NCI-H2196 treated with DMSO at 0.1 percent for 48 hours (cell line): ENCODE data around the gene LEF1.
A peak's percentile ranks its signal among the peaks of the same experiment; 100 is the strongest.

Experiments
- DNase-seq: peaks from one replicate; lab custom pipeline; 2025; ENCODE audit not compliant: unreplicated experiment; lab: John Stamatoyannopoulos, UW

LEF1 gene

DNA sequence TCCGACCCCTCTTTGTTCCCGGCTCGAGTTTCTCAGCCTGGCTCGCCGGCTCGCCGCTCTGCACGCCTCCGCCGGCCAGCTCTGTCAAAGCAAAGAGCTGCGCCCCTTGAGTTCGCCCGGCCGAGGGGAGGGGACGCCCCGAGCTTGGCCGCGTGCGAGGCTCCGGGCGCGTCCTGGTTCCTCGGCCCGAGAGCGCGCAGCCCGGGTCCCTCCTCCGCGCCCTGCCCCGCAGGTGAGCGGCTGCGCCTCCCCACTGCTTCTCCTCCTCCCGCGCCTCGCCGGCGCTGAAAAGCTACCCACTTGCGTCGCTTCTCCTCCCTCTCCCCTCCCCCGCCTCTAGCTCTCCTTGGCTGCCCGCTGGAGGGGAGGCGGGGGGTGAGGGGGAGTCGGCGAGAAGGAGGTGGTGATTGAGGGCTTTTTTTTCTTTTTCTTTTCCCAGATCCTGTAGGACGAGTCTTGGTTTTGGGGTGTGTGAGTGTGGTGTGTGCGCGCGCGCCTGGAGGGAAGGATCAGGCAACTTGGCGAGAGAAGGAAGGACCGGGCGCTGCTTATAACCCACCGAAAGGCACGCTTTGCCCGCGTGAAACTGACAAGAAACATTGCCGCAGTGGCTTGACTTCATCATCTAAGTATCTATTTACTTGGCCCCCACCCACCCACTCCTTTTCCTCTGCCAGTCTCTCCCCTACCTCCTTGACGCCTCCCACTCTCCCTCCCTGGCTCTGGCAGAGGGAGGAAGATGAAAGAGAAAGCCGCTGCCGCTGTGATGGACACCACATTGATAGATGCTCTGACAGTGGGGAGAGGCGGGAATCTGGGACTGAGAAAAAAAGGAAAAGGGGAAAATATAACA lies at the start of gene LEF1:
LEF1 (minus strand) TSS at position 262 of the 853 bp plus-strand sequence. CDS start 1,165 bp downstream, outside the sequence.
- DNase-seq, result peak; percentile 13

DNA sequence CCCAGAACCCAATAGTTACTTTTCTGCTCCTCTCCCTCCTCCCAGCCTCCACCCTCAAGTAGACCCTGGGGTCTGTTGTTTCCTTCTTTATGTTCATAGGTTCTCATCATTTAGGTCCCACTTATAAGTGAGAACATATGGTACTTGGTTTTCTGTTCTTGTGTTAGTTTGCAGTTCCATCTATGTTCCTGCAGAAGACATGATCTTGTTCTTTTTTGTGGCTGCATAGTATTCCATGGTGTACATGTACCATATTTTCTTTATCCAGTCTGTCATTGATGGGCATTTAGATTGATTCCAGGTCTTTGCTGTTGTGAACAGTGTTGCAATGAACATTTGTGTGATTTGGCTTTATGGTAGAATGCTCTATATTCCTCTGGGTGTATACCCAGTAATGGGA lies 47.8 kb upstream of the LEF1 start:
- no peak for DNase-seq

DNA sequence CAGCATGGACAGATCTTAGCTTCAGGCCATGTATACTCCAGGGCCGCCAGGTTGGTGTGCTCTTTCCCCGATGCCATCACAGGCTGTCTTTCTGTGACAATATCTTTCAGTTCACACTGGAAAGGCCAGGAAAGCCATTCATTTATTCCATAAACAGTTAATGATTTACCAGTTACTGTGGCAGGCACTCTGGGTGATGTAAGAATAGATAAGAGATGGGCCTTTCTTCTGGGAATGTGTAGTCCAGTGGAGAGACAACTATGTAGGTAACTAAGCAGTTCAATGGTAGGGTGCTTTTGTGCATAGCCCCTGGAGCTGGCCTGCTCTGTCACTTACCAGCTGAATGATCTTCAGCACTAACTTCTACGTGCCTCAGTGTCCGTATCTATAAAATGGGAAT lies 46.3 kb upstream of the LEF1 start:
- DNase-seq, result no peak

DNA sequence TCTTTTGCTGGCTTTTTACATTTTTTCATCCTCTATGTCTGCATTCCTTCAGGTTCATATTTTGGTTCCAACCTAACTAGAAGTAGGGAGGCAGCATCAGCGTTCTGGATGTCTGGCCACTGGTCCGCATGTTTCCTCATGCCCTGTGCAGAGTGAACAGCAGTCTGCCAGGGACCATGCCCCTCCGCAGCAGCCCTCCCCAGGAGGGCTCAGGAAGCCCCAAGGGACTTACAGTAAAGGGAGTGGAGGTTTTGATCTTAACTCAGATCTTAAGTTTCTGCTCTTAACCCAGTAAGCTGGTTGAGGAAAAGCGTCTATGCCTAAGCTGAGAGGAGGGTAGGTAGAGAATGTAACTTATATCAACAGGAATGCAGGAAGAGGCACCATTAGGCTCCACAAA lies 45.0 kb upstream of the LEF1 start:
- DNase-seq, result no peak

DNA sequence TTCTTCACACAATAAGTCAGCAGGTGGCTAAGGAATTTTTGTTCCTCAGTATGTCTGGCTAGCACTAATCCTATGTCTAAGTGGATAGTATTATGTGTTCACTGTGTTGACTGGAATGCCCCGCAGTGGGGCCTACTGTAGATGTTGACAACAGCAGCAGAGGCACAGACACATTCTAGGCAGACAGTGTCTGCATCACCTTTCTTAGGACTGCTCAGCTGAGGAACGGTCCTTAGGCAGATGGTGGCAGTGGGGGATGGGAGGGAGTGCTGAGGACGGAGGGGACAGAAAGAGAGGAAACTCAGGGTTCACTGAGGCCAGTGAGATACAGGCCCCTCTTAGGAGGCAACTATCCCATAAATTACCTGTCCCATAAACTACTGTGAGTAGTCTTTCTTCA lies 44.6 kb upstream of the LEF1 start:
- no peak for DNase-seq

DNA sequence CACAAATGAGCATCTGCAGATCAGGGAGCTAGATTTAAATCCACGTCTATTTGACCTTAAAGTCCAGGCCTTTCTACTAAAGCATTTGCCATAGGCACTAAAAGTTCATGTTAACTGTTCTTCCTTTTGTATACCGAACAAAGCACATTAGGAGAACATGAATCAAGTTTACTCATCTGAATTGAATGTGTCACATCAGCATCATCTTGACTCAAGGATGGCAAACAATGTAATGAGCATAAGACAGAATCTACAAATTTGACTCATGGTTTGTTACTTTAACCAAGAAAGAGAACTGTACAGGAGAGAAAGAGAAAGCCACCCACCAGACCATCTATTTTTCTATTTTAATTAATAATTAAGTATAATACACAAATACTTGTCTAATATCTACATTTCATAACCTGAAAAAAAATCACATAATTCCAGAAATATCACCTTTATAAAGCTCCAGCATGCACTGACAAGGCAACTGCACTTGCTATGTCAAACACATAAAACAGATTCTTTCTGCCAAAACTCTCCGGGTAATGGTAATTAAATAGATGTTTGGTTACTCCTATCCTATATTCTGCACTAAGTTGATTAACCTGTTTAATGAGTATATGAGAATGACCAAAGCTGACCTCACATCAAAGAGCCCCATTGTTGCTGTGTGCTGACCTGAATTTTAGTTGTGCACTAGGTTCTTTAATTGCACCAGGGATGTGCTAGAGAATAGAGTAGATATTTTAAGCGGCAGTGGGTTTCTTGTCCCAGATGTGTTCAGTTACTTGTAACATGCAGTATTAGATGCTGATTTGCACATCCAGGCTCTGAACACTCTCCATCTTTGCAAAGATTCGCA lies 42.5 kb upstream of the LEF1 start:
- no peak for DNase-seq

DNA sequence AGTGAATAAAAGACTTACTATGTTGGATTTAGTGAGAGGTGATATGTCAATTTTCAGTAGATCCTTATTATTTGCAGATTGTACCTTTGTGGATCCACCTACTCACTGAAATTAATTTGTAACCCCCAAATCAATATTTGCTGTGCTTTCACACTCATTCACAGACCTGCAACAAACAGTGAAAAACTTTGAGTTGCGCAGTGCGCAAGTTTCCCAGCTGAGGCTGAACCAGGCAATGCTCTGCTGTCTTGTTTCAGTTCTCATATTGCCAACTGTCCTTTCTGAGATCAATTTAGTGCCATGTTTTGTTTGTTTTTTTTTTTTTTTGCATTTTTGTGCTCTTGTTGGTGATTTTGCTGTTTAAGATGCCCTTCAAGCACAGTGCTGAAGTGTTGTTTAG lies 40.8 kb upstream of the LEF1 start:
- DNase-seq, result no peak

DNA sequence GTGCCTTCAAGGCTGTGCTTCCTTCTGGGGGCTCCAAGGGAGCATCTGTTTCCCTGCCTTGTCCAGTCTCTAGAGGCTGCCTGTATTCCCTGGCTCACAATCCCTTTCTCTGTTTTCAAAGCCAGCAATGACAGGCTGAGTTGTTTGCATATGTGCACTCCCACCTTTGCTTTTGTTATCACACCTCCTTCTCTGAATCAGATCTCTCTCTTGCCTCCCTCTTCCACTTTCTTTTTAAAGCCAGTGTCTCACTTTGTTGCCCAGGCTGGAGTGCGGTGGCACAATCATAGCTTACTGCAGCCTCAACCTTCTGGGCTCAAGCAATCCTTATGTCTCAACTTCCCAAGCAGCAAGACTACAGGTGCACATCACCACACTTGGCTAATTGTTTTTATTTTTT lies 37.1 kb upstream of the LEF1 start:
- no peak for DNase-seq

DNA sequence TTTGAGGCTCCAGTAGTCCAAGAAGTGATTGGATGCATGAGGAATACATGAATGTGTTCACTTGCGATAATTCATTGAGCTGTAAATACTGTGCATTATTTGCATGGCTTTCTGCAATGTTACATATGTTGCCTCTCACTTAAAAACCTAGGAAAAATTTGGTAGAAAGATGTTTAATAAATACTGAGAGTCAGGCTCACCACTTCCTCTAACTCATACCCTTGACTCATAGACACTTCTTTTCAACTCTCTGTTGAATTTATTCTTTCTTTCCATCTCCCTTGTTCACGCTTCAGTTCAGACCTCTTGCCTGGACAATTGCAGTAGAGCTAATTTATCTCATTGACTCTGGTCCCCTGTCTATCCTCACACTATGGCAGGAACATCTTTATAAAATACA lies 35.8 kb upstream of the LEF1 start:
- no peak for DNase-seq

DNA sequence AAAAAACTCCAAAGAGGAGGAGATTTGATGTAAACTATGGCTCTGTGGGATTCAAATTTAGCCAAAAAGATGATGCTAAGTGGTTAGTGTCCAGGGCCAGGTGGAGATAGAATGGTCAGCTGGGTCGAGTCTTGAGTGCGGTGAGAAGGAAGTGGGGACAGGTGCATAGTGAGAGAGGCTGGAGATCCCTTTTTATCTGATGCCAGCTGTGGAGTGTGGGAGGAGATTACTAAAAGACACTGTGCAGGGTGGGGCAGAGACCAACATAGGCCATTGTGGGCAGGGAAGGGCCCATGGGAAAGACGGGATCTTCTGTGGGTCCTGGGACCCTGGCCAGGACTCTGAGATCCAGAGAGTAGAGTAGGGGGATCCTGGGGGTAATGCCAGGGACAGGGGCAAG lies 34.6 kb upstream of the LEF1 start:
- DNase-seq, result no peak

DNA sequence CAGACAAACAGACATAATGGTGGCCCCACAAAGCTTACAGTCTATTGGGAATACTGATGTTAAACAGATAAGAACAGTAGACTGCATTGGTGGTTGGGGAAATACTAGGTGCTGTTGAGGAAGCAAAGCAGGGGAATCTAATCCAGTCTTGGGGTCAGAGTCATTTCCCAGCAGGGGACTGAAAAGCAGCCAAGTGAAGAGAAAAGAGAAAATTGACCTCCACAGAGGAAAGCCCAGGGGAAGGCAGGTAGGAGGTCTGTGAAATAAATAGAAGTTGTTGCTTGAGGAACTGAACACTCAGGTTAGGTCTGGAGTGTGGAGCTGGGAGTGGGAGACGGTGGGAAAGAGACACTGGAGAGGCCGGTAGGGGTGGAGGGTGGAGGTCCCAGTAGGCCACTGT lies 33.0 kb upstream of the LEF1 start:
- no peak for DNase-seq

DNA sequence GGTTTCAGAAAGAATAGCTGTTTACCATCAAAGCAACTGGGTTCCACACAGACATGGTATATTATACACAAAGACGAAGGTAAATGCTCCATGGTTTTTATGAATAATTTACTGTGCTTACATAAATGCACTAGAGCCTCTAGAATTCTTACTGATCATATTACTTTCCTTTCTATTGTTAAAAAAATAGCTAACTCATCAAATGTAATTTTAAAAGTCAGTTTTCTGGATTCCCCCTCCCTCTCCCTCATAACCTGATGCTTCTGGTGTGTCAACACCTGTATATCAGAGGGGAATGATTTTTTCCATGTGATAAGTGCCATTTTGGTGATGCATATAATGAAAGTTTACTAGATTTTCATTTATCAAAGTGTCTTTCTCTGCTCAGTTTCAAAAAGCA lies 31.1 kb upstream of the LEF1 start:
- no peak for DNase-seq

DNA sequence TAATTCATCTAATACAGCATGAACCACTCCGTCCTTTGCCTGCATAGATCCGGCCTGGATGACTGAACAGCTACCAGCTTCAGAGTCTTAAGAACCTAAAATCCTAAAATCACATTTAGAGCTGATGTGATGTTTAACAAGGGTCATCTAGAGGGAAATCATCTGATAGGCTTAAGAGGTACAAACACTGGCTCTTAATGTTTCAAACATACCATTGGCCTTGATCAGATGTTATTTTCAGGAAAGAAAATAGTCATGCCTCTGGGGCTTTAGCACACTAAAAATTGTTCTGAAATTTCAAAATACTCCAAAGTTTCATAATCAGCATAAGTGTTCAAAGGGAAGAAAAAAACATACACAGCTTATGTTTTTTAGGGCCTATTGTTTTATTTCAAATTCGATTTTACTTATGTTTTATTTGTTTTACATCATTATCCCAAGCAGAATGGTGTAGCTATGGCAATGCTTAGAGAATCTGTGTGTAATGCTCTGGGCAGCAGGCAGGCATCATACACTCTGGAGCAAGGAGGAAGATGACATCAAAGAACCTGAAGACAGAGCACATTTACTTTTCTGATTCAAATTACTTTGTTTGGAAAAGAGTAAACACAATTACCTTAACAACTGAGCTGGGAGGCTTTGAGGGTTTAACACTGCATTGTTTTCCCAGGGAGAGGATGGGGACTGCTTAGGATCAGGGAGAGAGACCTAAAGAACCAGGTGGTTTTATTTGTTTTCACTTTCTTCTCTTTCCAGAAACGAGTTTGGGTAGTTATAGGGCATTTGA lies 25.3 kb upstream of the LEF1 start:
- DNase-seq, result no peak

DNA sequence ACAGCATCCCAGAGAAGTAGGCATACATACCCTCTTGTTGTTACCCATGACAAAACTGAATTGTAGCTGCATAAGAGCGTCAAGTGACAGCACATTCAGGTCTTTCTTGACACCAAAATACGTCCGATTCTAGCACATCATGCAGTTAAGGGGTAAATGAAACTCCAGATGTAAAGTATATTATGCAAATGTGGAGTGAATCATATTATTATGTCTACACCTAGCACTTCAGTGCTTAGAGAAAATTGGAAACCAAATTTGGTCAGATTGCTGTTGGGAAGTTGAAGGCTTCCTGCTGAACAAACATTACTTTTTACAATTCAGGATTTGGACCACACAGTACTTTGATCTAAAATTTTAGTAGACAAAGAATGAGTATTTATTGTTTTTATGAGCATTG lies 24.2 kb upstream of the LEF1 start:
- DNase-seq, result no peak

DNA sequence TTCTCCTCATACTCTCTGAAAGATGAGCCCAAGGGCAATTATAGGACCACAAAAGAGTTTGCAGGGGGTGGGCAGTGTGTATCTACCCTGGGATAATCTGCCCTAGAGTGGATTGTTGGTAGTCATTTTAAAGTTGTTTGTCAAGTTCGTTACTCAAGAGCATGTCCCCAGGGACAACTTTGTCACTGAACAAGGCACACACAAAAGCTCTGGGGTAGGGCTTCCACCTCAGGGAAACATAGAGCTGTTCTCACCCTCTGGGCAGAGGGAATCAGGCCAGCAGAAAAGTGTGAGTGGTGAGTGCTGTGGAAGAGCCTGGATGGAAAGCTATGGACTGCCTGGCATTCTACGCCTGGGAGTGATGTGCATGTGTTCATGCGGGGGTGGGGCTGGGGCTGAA lies 23.3 kb upstream of the LEF1 start:
- DNase-seq, result no peak

DNA sequence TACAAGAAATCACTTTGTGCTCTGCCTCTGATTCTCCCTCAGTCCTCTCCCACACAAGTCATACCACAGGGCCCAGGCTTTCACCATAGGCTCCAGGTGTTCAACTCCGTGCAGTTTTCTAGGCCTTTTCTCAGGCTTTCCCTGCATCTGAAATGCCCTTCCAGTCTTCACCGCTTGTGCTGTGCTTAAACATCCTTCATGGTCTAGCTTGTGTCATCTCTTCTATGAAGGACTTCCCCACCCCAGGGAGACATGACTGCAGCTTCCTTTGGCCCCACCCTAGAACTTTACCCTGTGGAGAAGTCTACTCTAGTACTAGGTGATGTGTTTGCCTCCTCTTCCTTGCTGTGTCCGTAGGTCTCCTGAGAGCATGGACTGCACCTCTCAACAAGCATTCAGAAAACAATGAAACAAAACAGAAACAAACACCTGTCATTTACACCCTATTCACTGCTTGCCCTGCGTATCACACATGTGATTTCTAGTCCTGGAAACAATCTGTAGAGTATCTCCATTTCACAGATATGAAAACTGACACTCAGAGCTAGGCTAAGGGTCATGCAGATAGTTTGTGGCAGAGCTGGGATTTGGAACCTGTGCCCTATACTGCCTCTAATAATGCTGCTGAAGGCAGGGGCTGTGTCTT lies 22.7 kb upstream of the LEF1 start:
- no peak for DNase-seq

DNA sequence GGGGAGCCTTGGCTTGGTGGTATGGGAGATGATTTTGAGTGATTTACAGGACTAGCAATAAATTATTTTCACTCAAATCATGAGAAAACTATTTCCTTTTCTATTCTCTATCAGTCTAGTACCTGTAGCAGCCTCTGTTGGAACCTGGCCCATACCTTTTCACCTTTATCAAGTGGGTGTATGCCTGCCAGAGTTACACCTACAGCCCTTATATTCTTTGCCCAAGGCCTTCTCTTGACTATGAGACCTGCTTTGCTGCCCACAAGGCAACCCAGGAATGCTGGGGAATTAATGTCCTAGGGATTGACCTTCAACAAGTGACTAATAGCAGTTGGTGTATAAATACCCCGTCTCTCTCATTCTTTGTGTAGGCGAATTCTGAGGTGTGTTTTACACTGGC lies 20.0 kb upstream of the LEF1 start:
- DNase-seq, result no peak

DNA sequence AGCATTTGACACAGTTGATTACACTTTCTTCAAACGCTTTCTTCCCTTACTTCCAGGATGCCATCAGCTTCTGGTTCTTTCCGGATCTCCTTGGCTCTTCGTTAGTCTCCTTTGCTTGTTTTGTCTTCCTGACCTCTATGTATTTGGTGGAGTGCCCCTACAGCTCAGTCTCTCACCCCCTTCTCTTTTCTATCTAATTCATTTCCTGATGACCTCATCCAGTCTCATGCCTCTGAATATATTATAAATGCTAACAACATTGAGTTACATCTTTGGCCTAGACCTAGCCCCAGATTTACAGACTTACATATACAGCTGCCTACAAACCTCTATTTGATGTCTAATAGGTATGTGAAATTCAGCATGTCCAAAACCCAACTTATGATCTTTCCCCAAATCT lies 16.5 kb upstream of the LEF1 start:
- no peak for DNase-seq

DNA sequence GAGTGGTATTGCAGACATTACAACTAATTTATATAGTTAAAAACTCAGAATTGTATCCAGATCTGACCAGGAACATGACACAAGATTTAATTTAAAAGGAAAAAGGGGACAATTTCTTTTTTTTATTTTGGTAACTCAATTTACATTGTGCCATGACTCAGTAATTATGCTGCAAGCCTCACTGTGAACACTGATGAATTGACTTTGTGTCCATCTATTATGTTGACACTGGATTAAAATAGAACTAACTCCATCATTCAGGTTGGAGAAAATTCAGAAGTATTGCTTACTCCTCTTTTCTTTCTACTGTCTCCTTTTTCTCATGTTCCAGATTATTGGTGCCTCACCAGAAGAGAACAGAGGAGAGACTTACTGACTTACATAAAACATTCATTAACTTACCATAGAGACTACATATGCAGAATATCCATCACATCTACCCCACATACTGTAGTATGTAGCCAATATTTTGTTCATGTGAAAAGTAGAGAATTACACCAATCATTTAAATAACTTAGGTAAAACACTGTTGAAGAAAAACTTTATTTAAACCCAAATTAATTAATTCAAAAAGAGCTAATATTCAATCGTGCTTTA lies 15.8 kb upstream of the LEF1 start:
- DNase-seq, result no peak

DNA sequence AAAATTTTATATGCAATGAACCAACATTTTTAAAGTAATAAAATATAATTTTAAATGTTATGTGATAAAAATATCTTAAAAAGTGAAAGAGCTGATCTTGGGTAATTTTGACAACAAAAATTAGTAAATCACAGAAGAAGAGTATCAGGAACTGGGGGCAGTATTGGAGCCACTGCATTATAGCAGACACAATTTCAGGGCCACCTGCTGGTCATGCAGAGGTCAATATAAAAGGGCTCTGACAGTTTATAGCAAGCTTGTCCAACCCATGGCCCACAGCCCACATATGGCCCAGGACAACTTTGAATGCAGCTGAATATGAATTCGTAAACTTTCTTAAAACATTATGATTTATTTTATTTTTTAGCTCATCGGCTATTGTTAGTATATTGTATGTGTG lies 13.0 kb upstream of the LEF1 start:
- no peak for DNase-seq

DNA sequence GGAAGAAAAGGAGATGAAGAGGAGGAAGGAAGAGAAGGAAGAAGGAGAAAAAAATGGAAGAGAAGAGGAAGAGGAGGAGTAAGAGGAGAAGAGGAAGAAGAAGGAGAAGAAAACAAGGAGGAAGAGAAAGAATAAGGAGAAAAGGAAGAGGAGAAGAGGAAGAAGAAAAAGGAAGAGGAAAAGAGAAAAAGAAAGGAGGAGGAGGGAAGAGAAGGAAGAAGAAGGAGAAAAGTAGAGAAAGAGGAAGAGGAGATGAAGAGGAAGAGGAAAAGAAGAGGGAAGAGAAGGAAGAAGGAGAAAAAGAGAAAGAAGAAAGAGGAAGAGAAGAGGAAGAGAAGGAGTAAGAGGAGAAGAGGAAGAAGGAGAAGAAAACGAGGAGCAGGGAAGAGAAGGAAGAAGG lies 11.8 kb upstream of the LEF1 start:
- no peak for DNase-seq
